ENCODE results near the gene KCNS1. TPM values are rescaled to one million over a fixed set of nuclear protein-coding genes. Genes with fewer than 3 reads are reported as not detected.
"Not testable (repeated sequence)": the region's sequence is repeated elsewhere in the genome, so short reads cannot be mapped to it uniquely, and the experiment has no call there.

The KCNS1 gene
- total RNA-seq, 1 experiment from 2014 or later: 1.2 TPM

GRCh38 chr20:45066372-45066771 lies 34.6 kb downstream of the KCNS1 start:
- no peak for ATAC-seq
- Mint-ChIP-seq H3K27ac (no peak overlapping the region), H3K4me3 (no peak overlapping the region), H3K27me3 (ENCODE audit: low read depth) (no peaks in the 10 kb centered on the region), H3K4me1 (peaks cover 5% of the 10 kb centered on the region), H3K36me3 (peaks cover 8% of the 10 kb centered on the region), H3K9me3 (peaks cover 4% of the 10 kb centered on the region; the same call in 1 of the 2 replicates)
- no peak for DNase-seq (ENCODE audit: low spot score)
- POLR2A ChIA-PET: no interaction called here
- CTCF ChIA-PET: interaction anchor here (0.8 kb wide), 1 partner anchor 29 kb away, joined by 4 read pairs; no protein-coding TSS in a partner anchor
- TF ChIP-seq USF1 (CRISPR knock-in tag; IDR thresholded peaks at IDR 0.05) (no peak), TP53 (CRISPR knock-in tag; IDR thresholded peaks at IDR 0.05) (no peak), STAT6 (CRISPR knock-in tag; conservative IDR thresholded peaks at IDR 0.05; ENCODE audit: low read depth) (no peak), NR2C2 (CRISPR knock-in tag; IDR thresholded peaks at IDR 0.05) (no peak)

GRCh38 chr20:45064812-45065211 lies 36.1 kb downstream of the KCNS1 start:
- Mint-ChIP-seq H3K4me3 (no peak overlapping the region), H3K36me3 (peaks cover 8% of the 10 kb centered on the region), H3K4me1 (peaks cover 5% of the 10 kb centered on the region), H3K27ac (no peak overlapping the region), H3K27me3 (ENCODE audit: low read depth) (no peaks in the 10 kb centered on the region), H3K9me3 (peaks cover 4% of the 10 kb centered on the region; the same call in 1 of the 2 replicates)
- ATAC-seq (no peak), DNase-seq (ENCODE audit: low spot score) (no peak)
- TF ChIP-seq ZSCAN18 (CRISPR knock-in tag; IDR thresholded peaks at IDR 0.05) (no peak), IRF1 (CRISPR knock-in tag; IDR thresholded peaks at IDR 0.05) (no peak), TEAD4 (CRISPR knock-in tag; IDR thresholded peaks at IDR 0.05) (no peak), ZNF138 (CRISPR knock-in tag; conservative IDR thresholded peaks at IDR 0.05) (no peak), SMAD3 (CRISPR knock-in tag; IDR thresholded peaks at IDR 0.05; ENCODE audit: borderline replicate concordance) (no peak), HMGA2 (CRISPR knock-in tag; IDR thresholded peaks at IDR 0.05) (no peak), ZNF232 (CRISPR knock-in tag; IDR thresholded peaks at IDR 0.05) (no peak), TP53 (CRISPR knock-in tag; IDR thresholded peaks at IDR 0.05) (no peak), ZNF396 (CRISPR knock-in tag; IDR thresholded peaks at IDR 0.05; ENCODE audit: borderline replicate concordance) (no peak), ZNF416 (CRISPR knock-in tag; IDR thresholded peaks at IDR 0.05) (no peak), IRF2 (CRISPR knock-in tag; IDR thresholded peaks at IDR 0.05; ENCODE audit: borderline replicate concordance, low read depth) (no peak), MXD4 (CRISPR knock-in tag; IDR thresholded peaks at IDR 0.05; ENCODE audit: borderline replicate concordance) (no peak), PRRX2 (CRISPR knock-in tag; IDR thresholded peaks at IDR 0.05) (no peak), NFYB (CRISPR knock-in tag; conservative IDR thresholded peaks at IDR 0.05; ENCODE audit: low read depth) (no peak), ATF6 (CRISPR knock-in tag; IDR thresholded peaks at IDR 0.05) (no peak), PREB (CRISPR knock-in tag; IDR thresholded peaks at IDR 0.05; ENCODE audit: borderline replicate concordance) (no peak), ZNF423 (CRISPR knock-in tag; IDR thresholded peaks at IDR 0.05) (no peak), ESRRA (CRISPR knock-in tag; IDR thresholded peaks at IDR 0.05; ENCODE audit: borderline replicate concordance) (no peak), AR (CRISPR knock-in tag; IDR thresholded peaks at IDR 0.05) (no peak)
- ChIA-PET POLR2A (no interaction called here), CTCF (no interaction called here)

GRCh38 chr20:45063107-45063506 lies 37.8 kb downstream of the KCNS1 start:
- H3K4me1 Mint-ChIP-seq; H3K9me3 Mint-ChIP-seq; H3K27me3 Mint-ChIP-seq (ENCODE audit: low read depth); CTCF ChIA-PET; POLR2A ChIA-PET; ATAC-seq; DNase-seq (ENCODE audit: low spot score); H3K36me3 Mint-ChIP-seq; H3K4me3 Mint-ChIP-seq: not testable (repeated sequence)
- peak overlapping the region; percentile 52; the same call in 1 of the 2 replicates for H3K27ac Mint-ChIP-seq

All from WTC11 (cell line).